IMR-90 (cell line): ENCODE data around the gene TMEM219. TPM values are rescaled to one million over a fixed set of nuclear protein-coding genes. Genes with fewer than 3 reads are reported as not detected.

Source experiments
- ATAC-seq: fragments of 200-7000 bp; cut with Tn5 transposase; 2 replicates; pipeline ENCODE4 v1.9.1; 2020; ENCODE audit warnings: low read depth, mild to moderate bottlenecking, moderate library complexity
- BruUV-seq: library from RNA; stranded (reverse); fragments of 400-500 nt; replicated peaks from 2 replicates; lab custom pipeline; 2021; lab: Mats Ljungman, UMichigan
- CTCF ChIA-PET: fragments of 300-600 bp; formaldehyde crosslinking; extraction: SDS; loops from one replicate; lab custom pipeline; 2021; ENCODE audit warnings: antibody characterized with exemption; lab: Yijun Ruan, JAX
- POLR2A ChIA-PET: fragments of 300-600 bp; sonication (Branson Sonifier 250); formaldehyde crosslinking; loops from one replicate; lab custom pipeline; 2022; ENCODE audit warnings: antibody characterized with exemption; ENCODE audit not compliant: unreplicated experiment; lab: Charles Lee
- DNase-seq: peaks from one replicate; pipeline ENCODE4 v3.0.0; 2013
- H2AFZ ChIP-seq: replicated peaks from 2 replicates; pipeline ENCODE3; 2013; ENCODE audit warnings: low read length, mild to moderate bottlenecking; ENCODE audit not compliant: poor library complexity
- H2AK5ac ChIP-seq: 2 replicates; pipeline ENCODE4 v1.6.1; 2013; ENCODE audit warnings: low read depth, low read length, inconsistent platforms
- H2AK9ac ChIP-seq: replicated peaks from 2 replicates; pipeline ENCODE3; 2013; ENCODE audit warnings: mild to moderate bottlenecking, low read depth, low read length, moderate library complexity; ENCODE audit not compliant: poor library complexity
- H2BK120ac ChIP-seq: 2 replicates; pipeline ENCODE4 v1.6.1; 2013; ENCODE audit warnings: low read depth, low read length, inconsistent platforms
- H2BK15ac ChIP-seq: 3 replicates; pipeline ENCODE4 v1.6.1; 2013; ENCODE audit warnings: low read depth, low read length, inconsistent platforms
- H2BK20ac ChIP-seq: 2 replicates; pipeline ENCODE4 v1.6.1; 2013; ENCODE audit warnings: low read depth, mild to moderate bottlenecking, inconsistent platforms, low read length, moderate library complexity
- H2BK5ac ChIP-seq: 2 replicates; pipeline ENCODE4 v1.6.1; 2013; ENCODE audit warnings: mild to moderate bottlenecking, low read depth, low read length, inconsistent platforms; ENCODE audit not compliant: poor library complexity, severe bottlenecking
- H3K14ac ChIP-seq: replicated peaks from 2 replicates; pipeline ENCODE4 v1.6.1; 2013; ENCODE audit warnings: low read depth, low read length, inconsistent platforms
- H3K18ac ChIP-seq: 2 replicates; pipeline ENCODE4 v1.6.1; 2013; ENCODE audit warnings: low read depth, low read length, control low read depth
- H3K23ac ChIP-seq: 2 replicates; pipeline ENCODE4 v1.6.1; 2013; ENCODE audit warnings: low read depth, low read length, inconsistent platforms
- H3K27ac ChIP-seq: 2 replicates; pipeline ENCODE4 v1.5.1; 2013; ENCODE audit warnings: mild to moderate bottlenecking, control low read depth, low read length; ENCODE audit not compliant: insufficient read depth
- H3K27me3 ChIP-seq: 2 replicates; pipeline ENCODE4 v1.6.1; 2013; ENCODE audit warnings: low read length; ENCODE audit not compliant: control insufficient read depth, insufficient read depth
- H3K36me3 ChIP-seq: 2 replicates; pipeline ENCODE4 v1.6.1; 2013; ENCODE audit warnings: low read length, mixed read lengths; ENCODE audit not compliant: control insufficient read depth, insufficient read depth
- H3K4ac ChIP-seq: 2 replicates; pipeline ENCODE4 v1.6.1; 2013; ENCODE audit warnings: low read depth, low read length, inconsistent platforms
- H3K4me1 ChIP-seq: 2 replicates; pipeline ENCODE4 v1.6.1; 2013; ENCODE audit warnings: low read length, mixed read lengths; ENCODE audit not compliant: control insufficient read depth, insufficient read depth
- H3K4me2 ChIP-seq: 2 replicates; pipeline ENCODE4 v1.6.1; 2013; ENCODE audit warnings: low read depth, mild to moderate bottlenecking, control low read depth, low read length, moderate library complexity
- H3K4me3 ChIP-seq: 2 replicates; pipeline ENCODE4 v1.5.1; 2013; ENCODE audit warnings: low read depth, mild to moderate bottlenecking, control low read depth, low read length, moderate library complexity; ENCODE audit not compliant: insufficient read depth
- H3K56ac ChIP-seq: 2 replicates; pipeline ENCODE4 v1.6.1; 2013; ENCODE audit warnings: low read length, inconsistent platforms; ENCODE audit not compliant: insufficient read depth; ENCODE audit errors: extremely low read depth
- H3K79me1 ChIP-seq, 2 experiments: 2 replicates each; pipeline ENCODE4 v1.6.1; 2013; ENCODE audit warnings: low read length in 2 of 2, inconsistent platforms in 1 of 2, low read depth in 1 of 2
- H3K9ac ChIP-seq: 2 replicates; pipeline ENCODE4 v1.6.1; 2013; ENCODE audit warnings: low read depth, low read length, control low read depth
- H3K9me1 ChIP-seq: 2 replicates; pipeline ENCODE4 v1.6.1; 2013; ENCODE audit warnings: low read length, inconsistent platforms; ENCODE audit not compliant: insufficient read depth
- H3K9me3 ChIP-seq: 2 replicates; pipeline ENCODE4 v1.6.1; 2013; ENCODE audit warnings: low read length; ENCODE audit not compliant: control insufficient read depth, insufficient read depth
- H4K20me1 ChIP-seq: 2 replicates; pipeline ENCODE4 v1.6.1; 2013; ENCODE audit warnings: low read length, inconsistent platforms; ENCODE audit not compliant: insufficient read depth
- H4K5ac ChIP-seq: 2 replicates; pipeline ENCODE4 v1.6.1; 2013; ENCODE audit warnings: mild to moderate bottlenecking, low read depth, low read length, control low read depth
- H4K8ac ChIP-seq, 2 experiments: 2 replicates each; pipeline ENCODE4 v1.6.1; 2013; ENCODE audit warnings: low read depth in 2 of 2, low read length in 2 of 2, control low read depth in 1 of 2, inconsistent platforms in 1 of 2
- H4K91ac ChIP-seq: 2 replicates; pipeline ENCODE4 v1.6.1; 2013; ENCODE audit warnings: low read depth, low read length, inconsistent platforms; ENCODE audit not compliant: insufficient read depth
- BHLHE40 ChIP-seq: fragments of 150-350 bp; IDR thresholded peaks from 2 replicates; pipeline ENCODE4 v1.6.1; 2016; ENCODE audit warnings: mild to moderate bottlenecking, low read depth, low read length
- CHD1 ChIP-seq: IDR thresholded peaks from 2 replicates; pipeline ENCODE4 v1.6.1; 2012; ENCODE audit warnings: low read depth, low read length, improper control_type of control experiment
- FOS ChIP-seq: fragments of 150-350 bp; IDR thresholded peaks from 2 replicates; pipeline ENCODE4 v1.6.1; 2016; ENCODE audit warnings: low read depth, low read length
- MAZ ChIP-seq: IDR thresholded peaks from 2 replicates; pipeline ENCODE4 v1.6.1; 2012; ENCODE audit warnings: low read depth, mild to moderate bottlenecking, low read length, improper control_type of control experiment, moderate library complexity, borderline replicate concordance
- NFE2L2 ChIP-seq: fragments of 150-350 bp; IDR thresholded peaks from 2 replicates; pipeline ENCODE4 v1.6.1; 2016; ENCODE audit warnings: low read depth, mild to moderate bottlenecking, low read length
- POLR2A ChIP-seq: IDR thresholded peaks from 2 replicates; pipeline ENCODE4 v1.6.1; 2012; ENCODE audit warnings: mild to moderate bottlenecking, low read depth, low read length
- RCOR1 ChIP-seq: IDR thresholded peaks from 2 replicates; pipeline ENCODE4 v1.6.1; 2012; ENCODE audit warnings: mild to moderate bottlenecking, low read length, improper control_type of control experiment; ENCODE audit not compliant: insufficient replicate concordance
- RFX5 ChIP-seq: IDR thresholded peaks from 2 replicates; pipeline ENCODE4 v1.8.0; 2012; ENCODE audit warnings: low read depth, mild to moderate bottlenecking, low read length, moderate library complexity
- SMC3 ChIP-seq: fragments of 150-350 bp; IDR thresholded peaks from 2 replicates; pipeline ENCODE4 v1.6.1; 2016; ENCODE audit warnings: low read depth, mild to moderate bottlenecking, antibody characterized with exemption, low read length, moderate library complexity
- WGBS, 2 experiments: methylation state at CpG; one replicate each; pipeline versions ENCODE4 v1.1.5 to v1.1.7; 2013; ENCODE audit warnings: missing lambda C conversion rate in 2 of 2; ENCODE audit not compliant: insufficient read length in 1 of 2; ENCODE audit errors: extremely low coverage in 2 of 2; 5-methylcytosine and 5-hydroxymethylcytosine counted together
- dilution Hi-C: fragments of 300-500 bp; cut with HindIII; formaldehyde crosslinking; loops from one replicate; pipeline ENCODE4 v1.14.3; 2018; ENCODE audit warnings: low sequenced_read_pairs; ENCODE audit not compliant: unreplicated experiment
- in situ Hi-C: fragments of 300-500 bp; cut with MboI; formaldehyde crosslinking; loops from 3 replicates; pipeline ENCODE4 v1.14.3; 2019; ENCODE audit warnings: low sequenced_read_pairs, inconsistent platforms, mixed read lengths
- intact Hi-C: fragments of 100-400 bp; cut with micrococcal nuclease; formaldehyde crosslinking; loops from 2 replicates; pipeline ENCODE4 v1.10.0; 2022
- polyA plus RNA-seq, 3 experiments: library from polyadenylated mRNA; depleted of rRNA; stranded (reverse); fragments of >200 nt; gene quantifications; 2 replicates each; pipeline ENCODE4 v1.2.3, GENCODE V29; 2012; ENCODE audit warnings: low replicate concordance in 1 of 3
- total RNA-seq: library from RNA; depleted of rRNA; stranded (reverse); fragments of >200 nt; gene quantifications from 2 replicates; pipeline ENCODE4 v1.2.3, GENCODE V29; 2012
- TF ChIP-seq, protein P1 (sequence below): fragments of 150-350 bp; IDR thresholded peaks from 2 replicates; pipeline ENCODE4 v1.6.1; 2017; ENCODE audit warnings: mild to moderate bottlenecking, antibody characterized with exemption, low read length, low read depth
- TF ChIP-seq, protein P2 (sequence below): conservative IDR thresholded peaks from 2 replicates; pipeline ENCODE4 v1.5.1; 2012; ENCODE audit warnings: mild to moderate bottlenecking, low read depth, low read length, improper control_type of control experiment
- TF ChIP-seq, protein P3 (sequence below): fragments of 150-350 bp; IDR thresholded peaks from 2 replicates; pipeline ENCODE4 v1.6.1; 2016; ENCODE audit warnings: low read depth, mild to moderate bottlenecking, low read length, moderate library complexity, borderline replicate concordance

TMEM219 gene
- total and polyA plus RNA-seq, 2 of the 4 experiments (the other 2 are of a cell fraction) = 47.0 to 95.3 TPM

DNA sequence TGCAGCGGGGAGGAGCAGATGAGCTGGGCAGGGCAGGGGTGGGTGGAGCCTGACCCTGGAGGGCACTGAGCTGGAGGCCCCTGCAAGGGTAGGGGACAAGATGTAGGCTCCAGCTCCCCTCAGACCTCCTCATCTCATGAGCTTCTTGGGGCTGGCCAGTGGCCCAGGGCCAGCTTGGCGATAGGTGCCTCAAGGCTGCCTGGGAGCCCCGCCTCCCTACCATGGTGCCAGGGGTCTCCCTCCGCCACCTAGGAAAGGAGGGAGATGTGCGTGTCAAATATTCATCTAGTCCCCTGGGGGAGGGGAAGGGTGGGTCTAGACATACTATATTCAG is 29.7 kb downstream of the TMEM219 start:
- Histone ChIP-seq H3K9me1 (no peaks in the 10 kb centered on the region), H2BK15ac (no peak overlapping the region), H3K4me3 (no peak overlapping the region), H3K18ac (no peak overlapping the region), H3K27me3 (no peaks in the 10 kb centered on the region), H3K4me1 (peaks cover 5% of the 10 kb centered on the region; the same call in 1 of the 2 replicates), H2AK9ac (no peak overlapping the region), H2AFZ (no peak overlapping the region), H3K4ac (no peak overlapping the region), H4K91ac (no peak overlapping the region), H3K9me3 (no peaks in the 10 kb centered on the region), H4K20me1 (no peaks in the 10 kb centered on the region), H3K79me1 (peaks cover 2 to 29% of the 10 kb centered on the region in 2 experiments; a peak in 3 of 4 replicates), H3K14ac (no peak overlapping the region), H2BK5ac (no peak overlapping the region), H3K36me3 (peaks cover 44% of the 10 kb centered on the region), H3K27ac (no peak overlapping the region), H3K56ac (no peak overlapping the region), H4K8ac (no peak overlapping the region), H3K9ac (no peak overlapping the region), H4K5ac (no peak overlapping the region), H3K23ac (no peak overlapping the region), H3K4me2 (no peak overlapping the region), H2BK20ac (no peak overlapping the region), H2AK5ac (no peak overlapping the region), H2BK120ac (no peak overlapping the region)
- in situ Hi-C loops = no loop called here
- TF ChIP-seq BHLHE40 (no peak), FOS (no peak), SMC3 (no peak), NFE2L2 (no peak), CHD1 (no peak), MAZ (no peak), RFX5 (no peak), POLR2A (no peak), RCOR1 (no peak)
- TF ChIP-seq, protein P1, sequence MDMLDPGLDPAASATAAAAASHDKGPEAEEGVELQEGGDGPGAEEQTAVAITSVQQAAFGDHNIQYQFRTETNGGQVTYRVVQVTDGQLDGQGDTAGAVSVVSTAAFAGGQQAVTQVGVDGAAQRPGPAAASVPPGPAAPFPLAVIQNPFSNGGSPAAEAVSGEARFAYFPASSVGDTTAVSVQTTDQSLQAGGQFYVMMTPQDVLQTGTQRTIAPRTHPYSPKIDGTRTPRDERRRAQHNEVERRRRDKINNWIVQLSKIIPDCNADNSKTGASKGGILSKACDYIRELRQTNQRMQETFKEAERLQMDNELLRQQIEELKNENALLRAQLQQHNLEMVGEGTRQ = no peak
- TF ChIP-seq, protein P2, sequence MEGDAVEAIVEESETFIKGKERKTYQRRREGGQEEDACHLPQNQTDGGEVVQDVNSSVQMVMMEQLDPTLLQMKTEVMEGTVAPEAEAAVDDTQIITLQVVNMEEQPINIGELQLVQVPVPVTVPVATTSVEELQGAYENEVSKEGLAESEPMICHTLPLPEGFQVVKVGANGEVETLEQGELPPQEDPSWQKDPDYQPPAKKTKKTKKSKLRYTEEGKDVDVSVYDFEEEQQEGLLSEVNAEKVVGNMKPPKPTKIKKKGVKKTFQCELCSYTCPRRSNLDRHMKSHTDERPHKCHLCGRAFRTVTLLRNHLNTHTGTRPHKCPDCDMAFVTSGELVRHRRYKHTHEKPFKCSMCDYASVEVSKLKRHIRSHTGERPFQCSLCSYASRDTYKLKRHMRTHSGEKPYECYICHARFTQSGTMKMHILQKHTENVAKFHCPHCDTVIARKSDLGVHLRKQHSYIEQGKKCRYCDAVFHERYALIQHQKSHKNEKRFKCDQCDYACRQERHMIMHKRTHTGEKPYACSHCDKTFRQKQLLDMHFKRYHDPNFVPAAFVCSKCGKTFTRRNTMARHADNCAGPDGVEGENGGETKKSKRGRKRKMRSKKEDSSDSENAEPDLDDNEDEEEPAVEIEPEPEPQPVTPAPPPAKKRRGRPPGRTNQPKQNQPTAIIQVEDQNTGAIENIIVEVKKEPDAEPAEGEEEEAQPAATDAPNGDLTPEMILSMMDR = no peak
- TF ChIP-seq, protein P3, sequence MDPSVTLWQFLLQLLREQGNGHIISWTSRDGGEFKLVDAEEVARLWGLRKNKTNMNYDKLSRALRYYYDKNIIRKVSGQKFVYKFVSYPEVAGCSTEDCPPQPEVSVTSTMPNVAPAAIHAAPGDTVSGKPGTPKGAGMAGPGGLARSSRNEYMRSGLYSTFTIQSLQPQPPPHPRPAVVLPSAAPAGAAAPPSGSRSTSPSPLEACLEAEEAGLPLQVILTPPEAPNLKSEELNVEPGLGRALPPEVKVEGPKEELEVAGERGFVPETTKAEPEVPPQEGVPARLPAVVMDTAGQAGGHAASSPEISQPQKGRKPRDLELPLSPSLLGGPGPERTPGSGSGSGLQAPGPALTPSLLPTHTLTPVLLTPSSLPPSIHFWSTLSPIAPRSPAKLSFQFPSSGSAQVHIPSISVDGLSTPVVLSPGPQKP = no peak
- no CpG with 5 or more reads among the region's 5 CpGs for WGBS, 2 experiments
- intact Hi-C loops = no loop called here
- ChIA-PET CTCF (no interaction called here), POLR2A (no interaction called here)
- DNase-seq (no peak), ATAC-seq (no peak)
- dilution Hi-C loops = no loop called here
- BruUV-seq = no TSS peak
